Heart right ventricle (tissue), 16 donors: ENCODE results near the gene ARRDC1. TPM values are rescaled to one million over a fixed set of nuclear protein-coding genes. Genes with fewer than 3 reads are reported as not detected.

ENCODE experiments used
- ATAC-seq, 8 donors: fragments of 200-7000 bp; cut with Tn5 transposase; one replicate each; pipeline ENCODE4 v1.9.1; 2020; ENCODE audit warnings: mild to moderate bottlenecking in 8 of 8, moderate library complexity in 8 of 8, moderate number of reproducible peaks in 1 of 8
- DNase-seq, 2 donors: peaks; one replicate each; pipeline ENCODE4 v3.0.0-alpha.2; 2020
- H3K27ac ChIP-seq, 10 donors: fragments of 200-600 bp; sonication (generic) in 2 of 10; one replicate each; pipeline versions ENCODE4 v1.5.0 to v1.8.0; 2020 to 2022; ENCODE audit warnings: mild to moderate bottlenecking in 3 of 10
- H3K27me3 ChIP-seq, 7 donors: fragments of 200-600 bp; one replicate each; pipeline ENCODE4 v1.8.0; 2021 to 2022; ENCODE audit warnings: mild to moderate bottlenecking in 2 of 7
- H3K36me3 ChIP-seq, 9 donors: fragments of 200-600 bp; sonication (generic) in 1 of 9; one replicate each; pipeline versions ENCODE4 v1.5.0 to v1.8.0; 2020 to 2022; ENCODE audit warnings: mild to moderate bottlenecking in 2 of 9
- H3K4me1 ChIP-seq, 9 donors: fragments of 200-600 bp; sonication (generic) in 1 of 9; one replicate each; pipeline versions ENCODE4 v1.5.0 to v1.8.0; 2020 to 2022; ENCODE audit warnings: mild to moderate bottlenecking in 4 of 9
- H3K4me3 ChIP-seq, 10 donors: fragments of 200-600 bp; sonication (generic) in 2 of 10; one replicate each; pipeline versions ENCODE4 v1.5.0 to v1.8.0; 2020 to 2022; ENCODE audit warnings: mild to moderate bottlenecking in 7 of 10, moderate library complexity in 2 of 10
- H3K9me3 ChIP-seq, 11 donors: fragments of 200-600 bp in 10 of 11; sonication (generic) in 2 of 11; one replicate each; pipeline versions ENCODE4 v1.5.0 to v1.8.0; 2013 to 2022; ENCODE audit warnings: mild to moderate bottlenecking in 2 of 11, control low read depth in 1 of 11, moderate library complexity in 1 of 11
- WGBS, 2 donors: extraction: QIAGEN DNeasy Blood & Tissue Kit; methylation state at CpG; one replicate each; pipeline ENCODE4 v1.1.7; 2013; ENCODE audit warnings: inconsistent platforms in 1 of 2; 5-methylcytosine and 5-hydroxymethylcytosine counted together
- intact Hi-C, 10 donors: fragments of 100-400 bp; cut with DNase I; formaldehyde crosslinking; loops; one replicate each; pipeline versions ENCODE4 v1.11.1 to v1.14.2; 2022
- polyA plus RNA-seq, 2 donors: library from polyadenylated mRNA; stranded (reverse); fragments of 200-250 nt; gene quantifications; one replicate each; pipeline ENCODE4 v1.2.3, GENCODE V29; 2013
- total RNA-seq, 10 donors: library from RNA; stranded (reverse); fragmentation: NEBNext Ultra II Directional in 3 of 10; extraction: Animal tissue kit (Norgen Biotek cat#: 25700) in 3 of 10; gene quantifications; one replicate each; pipeline versions ENCODE4 v1.2.1 to v1.2.4, GENCODE V29; 2021 to 2023
- TF ChIP-seq, protein P1 (sequence below), 9 donors: fragments of 200-600 bp; sonication (generic) in 2 of 9; IDR thresholded peaks; one replicate each; pipeline versions ENCODE4 v1.5.0 to v1.8.0; 2021 to 2022; ENCODE audit warnings: antibody characterized with exemption in 9 of 9, mild to moderate bottlenecking in 5 of 9, moderate library complexity in 1 of 9
- donor health status: Arrhythmogenic right ventricular cardiomyopathy.
- donor health status: ischemic (EF 13 %, LVEDD 7.1; RV severe dilation, severe dysfunction).
- donor health status: healthy with polysubstance abuse.
- donor health status: DM: no; HTN: yes; CAD: no.
- donor health status: DM: no; HTN: no; CAD: no.
- donor health status: ischemic (EF 25% LVEDD 6.9; RV normal size, moderate dysfunction).
- donor health status: ischemic (EF 25% LVEDD 5.7; RV mildly dilated, moderate dysfunction).
- donor health status: healthy.
- donor health status: DM: yes; HTN: yes; CAD: no.
- donor health status: Ischemic cardiomyopathy.
- donor health status: ischemic (EF 35%, LVEDD 5.7; RV mildly dilated, moderate dysfunction).
- donor health status: nonischemic (EF 11% LVEDD 7.7; RV severe dilation, severe dysfunction).
- donor health status: DM: yes; HTN: yes; CAD: no.
- donor health status: PGD.
- donor health status: ischemic (EF 29% LVEDD 5.4; RV normal size, mild dysfunction).
- donor health status: nonischemic (EF 23%, LVEDD 6.1; RV moderate dilation, normal function).

Gene ARRDC1
- total and polyA plus RNA-seq, 12 donors, result 10.3 to 93.1 (median 15.2) TPM

DNA sequence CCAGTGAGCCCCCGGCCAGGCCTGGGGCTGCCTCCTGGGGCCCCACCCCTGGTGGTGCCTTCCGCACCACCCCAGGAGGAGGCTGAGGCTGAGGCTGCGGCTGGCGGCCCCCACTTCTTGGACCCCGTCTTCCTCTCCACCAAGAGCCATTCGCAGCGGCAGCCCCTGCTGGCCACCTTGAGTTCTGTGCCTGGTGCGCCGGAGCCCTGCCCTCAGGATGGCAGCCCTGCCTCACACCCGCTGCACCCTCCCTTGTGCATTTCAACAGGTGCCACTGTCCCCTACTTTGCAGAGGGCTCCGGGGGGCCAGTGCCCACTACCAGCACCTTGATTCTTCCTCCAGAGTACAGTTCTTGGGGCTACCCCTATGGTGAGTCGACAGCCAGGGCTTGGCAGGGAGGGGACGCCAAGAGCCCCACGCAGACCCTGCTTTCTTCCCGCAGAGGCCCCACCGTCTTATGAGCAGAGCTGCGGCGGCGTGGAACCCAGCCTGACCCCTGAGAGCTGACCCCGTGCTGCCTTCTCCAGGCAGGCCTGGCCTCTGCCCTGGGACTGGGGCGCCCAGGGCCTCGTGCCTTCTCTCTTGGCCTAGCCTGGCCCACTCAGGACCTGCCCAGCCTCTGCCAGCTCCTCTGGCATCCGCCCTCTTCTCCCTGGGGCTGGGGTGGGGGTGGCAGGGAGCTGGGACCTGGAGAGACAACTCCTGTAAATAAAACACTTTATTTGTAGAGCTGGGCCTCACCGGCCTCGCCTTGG lies 9.3 kb downstream of the ARRDC1 start:
- H3K27me3 ChIP-seq, result no peaks in the 10 kb centered on the region
- H3K36me3 ChIP-seq, result peaks cover 0 to 40% (median 20%) of the 10 kb centered on the region in 9 donors
- no peak overlapping the region for H3K4me3 ChIP-seq
- H3K9me3 ChIP-seq, result no peaks in the 10 kb centered on the region
- no peak overlapping the region for H3K27ac ChIP-seq
- DNase-seq (no peak), ATAC-seq (no peak)
- H3K4me1 ChIP-seq, result peaks cover 15 to 47% (median 40%) of the 10 kb centered on the region in 9 donors
- TF ChIP-seq, protein P1, sequence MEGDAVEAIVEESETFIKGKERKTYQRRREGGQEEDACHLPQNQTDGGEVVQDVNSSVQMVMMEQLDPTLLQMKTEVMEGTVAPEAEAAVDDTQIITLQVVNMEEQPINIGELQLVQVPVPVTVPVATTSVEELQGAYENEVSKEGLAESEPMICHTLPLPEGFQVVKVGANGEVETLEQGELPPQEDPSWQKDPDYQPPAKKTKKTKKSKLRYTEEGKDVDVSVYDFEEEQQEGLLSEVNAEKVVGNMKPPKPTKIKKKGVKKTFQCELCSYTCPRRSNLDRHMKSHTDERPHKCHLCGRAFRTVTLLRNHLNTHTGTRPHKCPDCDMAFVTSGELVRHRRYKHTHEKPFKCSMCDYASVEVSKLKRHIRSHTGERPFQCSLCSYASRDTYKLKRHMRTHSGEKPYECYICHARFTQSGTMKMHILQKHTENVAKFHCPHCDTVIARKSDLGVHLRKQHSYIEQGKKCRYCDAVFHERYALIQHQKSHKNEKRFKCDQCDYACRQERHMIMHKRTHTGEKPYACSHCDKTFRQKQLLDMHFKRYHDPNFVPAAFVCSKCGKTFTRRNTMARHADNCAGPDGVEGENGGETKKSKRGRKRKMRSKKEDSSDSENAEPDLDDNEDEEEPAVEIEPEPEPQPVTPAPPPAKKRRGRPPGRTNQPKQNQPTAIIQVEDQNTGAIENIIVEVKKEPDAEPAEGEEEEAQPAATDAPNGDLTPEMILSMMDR (IDR thresholded peaks at IDR 0.05), result no peak
- intact Hi-C loops, result loop anchor here in 1 of 10 donors (10.0 kb wide), 1 partner anchor 60 kb away; no protein-coding TSS in a partner anchor
- 91 to 93% methylated on average over 25 of the region's 25 CpGs for WGBS, 2 donors

DNA sequence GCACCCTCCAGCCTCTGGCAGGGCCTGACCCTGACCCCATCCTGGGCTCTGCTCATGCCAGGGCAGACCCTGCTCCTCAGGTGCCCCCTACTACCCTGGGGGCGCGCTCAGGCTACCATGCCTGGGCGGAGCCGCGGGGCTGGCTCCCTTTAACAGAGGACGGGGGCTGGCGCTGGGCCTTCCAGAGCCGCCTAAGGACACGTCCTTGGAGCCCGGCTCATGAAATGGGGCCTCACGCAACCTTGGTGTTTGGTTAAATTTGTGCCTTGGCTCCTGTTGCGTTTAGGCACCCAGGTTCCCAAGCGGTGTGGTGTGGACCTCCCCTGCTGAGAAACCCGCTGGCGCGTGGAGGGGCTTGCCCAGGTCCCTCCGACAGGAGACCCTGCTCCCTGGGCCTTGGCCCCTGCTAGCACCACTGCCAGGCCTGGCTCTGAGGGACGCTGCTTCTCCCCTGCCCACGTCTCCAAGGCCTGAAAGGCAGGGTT lies 9.9 kb downstream of the ARRDC1 start:
- TF ChIP-seq, protein P1 (IDR thresholded peaks at IDR 0.05), result no peak
- no peak for ATAC-seq
- intact Hi-C loops, result loop anchor here in 1 of 10 donors (10.0 kb wide), 1 partner anchor 59 kb away; no protein-coding TSS in a partner anchor
- Histone ChIP-seq H3K36me3 (peaks cover 0 to 40% (median 20%) of the 10 kb centered on the region in 9 donors), H3K27ac (no peak overlapping the region), H3K4me3 (no peak overlapping the region), H3K27me3 (no peaks in the 10 kb centered on the region), H3K9me3 (no peaks in the 10 kb centered on the region), H3K4me1 (peaks cover 21 to 53% (median 46%) of the 10 kb centered on the region in 9 donors)
- DNase-seq, result no peak
- 89 to 93% methylated on average over 19 of the region's 19 CpGs for WGBS, 2 donors

DNA sequence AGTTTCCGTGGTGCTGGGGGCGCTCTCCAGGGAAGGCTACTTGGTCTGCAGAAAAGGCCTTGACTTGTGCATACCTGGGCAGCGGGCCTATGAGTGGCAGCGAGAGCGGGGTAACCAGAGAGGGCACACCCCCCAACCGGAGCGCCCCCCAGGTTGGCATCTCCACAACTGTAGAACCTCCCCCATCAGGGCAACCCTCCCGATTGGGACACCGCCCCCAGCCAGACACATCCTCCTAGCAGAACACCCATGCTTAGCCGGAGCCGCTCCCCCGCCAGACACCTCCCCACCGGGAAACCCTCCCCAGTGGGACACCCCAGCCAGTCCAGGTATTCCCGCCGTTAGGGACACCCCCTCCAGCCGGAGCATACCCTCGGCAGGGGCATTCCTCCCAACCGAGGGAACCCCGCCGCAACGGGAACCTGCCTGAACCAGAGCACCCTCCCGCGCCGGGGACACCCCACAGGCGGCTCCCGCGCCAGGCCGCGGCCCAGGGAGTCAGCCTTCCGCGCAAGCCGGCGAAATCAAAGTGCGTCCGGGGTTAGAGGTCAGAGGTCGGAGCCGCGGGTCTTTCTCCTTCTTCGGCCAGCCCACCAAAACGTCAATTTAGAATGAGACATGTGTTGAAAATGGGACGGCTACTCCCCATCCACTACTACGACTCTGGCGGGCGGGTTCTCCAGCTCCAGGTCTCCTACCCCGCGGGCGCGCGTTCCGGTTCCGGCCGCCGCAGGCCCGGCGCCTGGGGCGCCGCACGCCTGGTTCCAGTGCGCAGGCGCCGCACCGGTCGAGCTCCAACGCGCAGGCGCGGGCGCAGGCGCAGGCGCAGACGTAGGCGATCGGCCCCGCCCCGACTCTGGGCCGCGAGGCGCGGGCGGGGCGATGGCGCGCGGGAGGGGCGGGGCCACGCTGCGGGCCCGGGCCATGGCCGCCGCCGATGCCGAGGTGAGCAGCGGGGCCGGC lies 12.9 kb downstream of the ARRDC1 start, which contains the start of gene EHMT1:
EHMT1 (plus strand) TSS at position 901 of the 963 bp plus-strand sequence; CDS start at position 925, 24 bp downstream.
- H3K27ac ChIP-seq, result peak within 1 kb of the TSS; percentile 89 to 97 (median 94)
- H3K9me3 ChIP-seq, result no peaks in the 10 kb centered on the region
- H3K36me3 ChIP-seq, result peaks cover 0 to 40% (median 20%) of the 10 kb centered on the region in 9 donors
- TF ChIP-seq, protein P1 (IDR thresholded peaks at IDR 0.05), result no peak
- intact Hi-C loops, result loop anchor here in 2 of 10 donors (1.0 to 10.0 kb wide), 2 partner anchors 13 to 56 kb away; partner anchors contain the start of gene ARRDC1 (in 1 of the 2)
- no peaks in the 10 kb centered on the region for H3K27me3 ChIP-seq
- peaks cover 17 to 55% (median 44%) of the 10 kb centered on the region in 9 donors for H3K4me1 ChIP-seq
- DNase-seq (peak; percentile 85 to 91), ATAC-seq (peak; percentile 81 to 94 (median 84))
- 1% methylated on average over 77 to 94 of the region's 94 CpGs for WGBS, 2 donors
- peak within 1 kb of the TSS; percentile 70 to 100 (median 94) for H3K4me3 ChIP-seq
